ENCODE measurements around the gene DMWD. TPM values are rescaled to one million over a fixed set of nuclear protein-coding genes. Genes with fewer than 3 reads are reported as not detected.
A peak's percentile ranks its signal among the peaks of the same experiment; 100 is the strongest.

The DMWD gene
- total and polyA plus RNA-seq, 2 of the 4 experiments (the other 2 are of a cell fraction) = 9.7 to 28.5 TPM

- no TSS peak for BruUV-seq (replicated peaks)
- Histone ChIP-seq H2BK15ac (ENCODE audit: low read depth, low read length) (no peak overlapping the region), H3K27ac (ENCODE audit: insufficient read depth, low read length) (no peak overlapping the region)
These were observed 21.2 kb downstream of the DMWD start for GRCh38 chr19:45771311-45771933.

More at GRCh38 chr19:45771311-45771933, 21.2 kb downstream of the DMWD start:
- Histone ChIP-seq H3K4ac (ENCODE audit: low read depth, low read length) (no peak overlapping the region), H2AFZ (replicated peaks; ENCODE audit: low read length, poor library complexity) (peak overlapping the region; percentile 80), H3K4me3 (ENCODE audit: insufficient read depth, low read depth, low read length) (no peak overlapping the region), H3K79me1 (ENCODE audit: low read depth in 1 of 2, low read length in 2 of 2) (peaks cover 4 to 9% of the 10 kb centered on the region in 2 experiments; a peak in 2 of 4 replicates), H3K9me3 (ENCODE audit: control insufficient read depth, insufficient read depth, low read length) (no peaks in the 10 kb centered on the region), H4K91ac (ENCODE audit: insufficient read depth, low read depth, low read length) (no peak overlapping the region), H3K27me3 (ENCODE audit: control insufficient read depth, insufficient read depth, low read length) (no peaks in the 10 kb centered on the region), H3K56ac (ENCODE audit: extremely low read depth, insufficient read depth, low read length) (no peak overlapping the region), H3K9ac (ENCODE audit: low read depth, low read length) (no peak overlapping the region), H2AK9ac (replicated peaks; ENCODE audit: low read depth, low read length, poor library complexity) (peak overlapping the region; percentile 93), H2BK5ac (ENCODE audit: low read depth, low read length, poor library complexity, severe bottlenecking) (no peak overlapping the region), H4K20me1 (ENCODE audit: insufficient read depth, low read length) (peaks cover 12% of the 10 kb centered on the region), H4K8ac (ENCODE audit: low read depth in 2 of 2, low read length in 2 of 2) (no peak overlapping the region), H3K4me2 (ENCODE audit: low read depth, low read length) (no peak overlapping the region), H3K14ac (replicated peaks; ENCODE audit: low read depth, low read length) (no peak overlapping the region), H4K5ac (ENCODE audit: low read depth, low read length) (no peak overlapping the region), H3K9me1 (ENCODE audit: insufficient read depth, low read length) (no peaks in the 10 kb centered on the region; the same call in 1 of the 2 replicates), H3K36me3 (ENCODE audit: control insufficient read depth, insufficient read depth, low read length) (peaks cover 12% of the 10 kb centered on the region; the same call in 1 of the 2 replicates), H3K4me1 (ENCODE audit: control insufficient read depth, insufficient read depth, low read length) (peaks cover 6% of the 10 kb centered on the region), H2BK20ac (ENCODE audit: low read depth, low read length) (no peak overlapping the region), H3K18ac (ENCODE audit: low read depth, low read length) (no peak overlapping the region), H2BK120ac (ENCODE audit: low read depth, low read length) (no peak overlapping the region), H3K23ac (ENCODE audit: low read depth, low read length) (no peak overlapping the region), H2AK5ac (ENCODE audit: low read depth, low read length) (no peak overlapping the region)
- ChIA-PET POLR2A (ENCODE audit: unreplicated experiment) (interaction anchor here (0.7 kb wide), 1 partner anchor 11 kb away, joined by 16 read pairs; the partner anchor contains the start of gene DMPK), CTCF (interaction anchor here (1.0 to 3.0 kb wide), 4 partner anchors 11 to 92 kb away, joined by 3 to 24 read pairs (median 5); partner anchors contain the start of gene DMPK)
- DNase-seq (no peak), ATAC-seq (ENCODE audit: low read depth) (no peak)
- dilution Hi-C loops (cut with HindIII; ENCODE audit: low sequenced_read_pairs, unreplicated experiment) = no loop called here
- TF ChIP-seq CEBPB (IDR thresholded peaks at IDR 0.05; ENCODE audit: low read depth, low read length) (no peak), NFE2L2 (IDR thresholded peaks at IDR 0.05; ENCODE audit: low read depth, low read length) (no peak), MAZ (IDR thresholded peaks at IDR 0.05; ENCODE audit: borderline replicate concordance, low read depth, low read length) (no peak), FOS (IDR thresholded peaks at IDR 0.05; ENCODE audit: low read depth, low read length) (no peak), SMC3 (IDR thresholded peaks at IDR 0.05; ENCODE audit: low read depth, low read length) (no peak)
- 86% methylated on average over 26 of the region's 46 CpGs; no CpG with 5 or more reads in 1 of the 2 experiments for WGBS, 2 experiments (ENCODE audit: extremely low coverage in 2 of 2, insufficient read length in 1 of 2)
- in situ Hi-C loops (cut with MboI; ENCODE audit: low sequenced_read_pairs) = no loop called here
- intact Hi-C loops (cut with micrococcal nuclease) = no loop called here
